H9 (cell line): ENCODE results near the gene PXK. TPM values are rescaled to one million over a fixed set of nuclear protein-coding genes. Genes with fewer than 3 reads are reported as not detected.

Experiments used
- DNase-seq: peaks from one replicate; pipeline ENCODE4 v3.0.0-alpha.2; 2017
- H2AFZ ChIP-seq: one replicate; pipeline ENCODE4 v1.6.1; 2013; ENCODE audit warnings: mild to moderate bottlenecking, low read length, control low read depth, moderate library complexity
- H2AK5ac ChIP-seq: 2 replicates; pipeline ENCODE4 v1.6.1; 2013; ENCODE audit warnings: low read length, control low read depth, mixed read lengths; ENCODE audit not compliant: insufficient read length
- H2BK120ac ChIP-seq: one replicate; pipeline ENCODE4 v1.6.1; 2013; ENCODE audit warnings: low read depth, mild to moderate bottlenecking, low read length, control low read depth, inconsistent platforms; ENCODE audit not compliant: poor library complexity, severe bottlenecking
- H2BK12ac ChIP-seq: 2 replicates; pipeline ENCODE4 v1.6.1; 2013; ENCODE audit warnings: low read length, control low read depth, mixed read lengths, low read depth; ENCODE audit not compliant: insufficient read length
- H2BK15ac ChIP-seq: 2 replicates; pipeline ENCODE4 v1.6.1; 2013; ENCODE audit warnings: low read depth, low read length, control low read depth
- H2BK20ac ChIP-seq: one replicate; pipeline ENCODE4 v1.6.1; 2013; ENCODE audit warnings: low read depth, mild to moderate bottlenecking, low read length, control low read depth, inconsistent platforms; ENCODE audit not compliant: poor library complexity, severe bottlenecking
- H2BK5ac ChIP-seq: 2 replicates; pipeline ENCODE4 v1.6.1; 2013; ENCODE audit warnings: low read length, control low read depth, mixed read lengths; ENCODE audit not compliant: insufficient read length
- H3K14ac ChIP-seq: 2 replicates; pipeline ENCODE4 v1.6.1; 2013; ENCODE audit warnings: low read length, control low read depth; ENCODE audit not compliant: insufficient read depth
- H3K18ac ChIP-seq: 2 replicates; pipeline ENCODE4 v1.6.1; 2013; ENCODE audit warnings: low read depth, mild to moderate bottlenecking, mixed read lengths, low read length, control low read depth; ENCODE audit not compliant: insufficient read length
- H3K23ac ChIP-seq: 2 replicates; pipeline ENCODE4 v1.6.1; 2013; ENCODE audit warnings: low read length, control low read depth, mixed read lengths, low read depth; ENCODE audit not compliant: insufficient read length
- H3K23me2 ChIP-seq: 2 replicates; pipeline ENCODE4 v1.6.1; 2013; ENCODE audit warnings: low read depth, mild to moderate bottlenecking, mixed read lengths, low read length, control low read depth; ENCODE audit not compliant: insufficient read length, poor library complexity, severe bottlenecking
- H3K27ac ChIP-seq: 2 replicates; pipeline ENCODE4 v1.5.1; 2013; ENCODE audit warnings: low read length, control low read depth, mixed read lengths, low read depth; ENCODE audit not compliant: insufficient read length
- H3K27me3 ChIP-seq: 2 replicates; pipeline ENCODE4 v1.6.1; 2013; ENCODE audit warnings: low read length, control low read depth, inconsistent platforms; ENCODE audit not compliant: insufficient read depth
- H3K4ac ChIP-seq: 2 replicates; pipeline ENCODE4 v1.6.1; 2013; ENCODE audit warnings: low read depth, mild to moderate bottlenecking, control low read depth, inconsistent platforms, low read length, moderate library complexity
- H3K4me1 ChIP-seq: 2 replicates; pipeline ENCODE4 v1.6.1; 2013; ENCODE audit warnings: low read length, control low read depth, inconsistent platforms; ENCODE audit not compliant: insufficient read depth
- H3K4me2 ChIP-seq: 2 replicates; pipeline ENCODE4 v1.6.1; 2013; ENCODE audit warnings: low read length, control low read depth, mixed read lengths; ENCODE audit not compliant: insufficient read length, insufficient read depth
- H3K56ac ChIP-seq: 2 replicates; pipeline ENCODE4 v1.6.1; 2013; ENCODE audit warnings: low read depth, mild to moderate bottlenecking, mixed read lengths, low read length, control low read depth; ENCODE audit not compliant: insufficient read length
- H3K79me1 ChIP-seq: 2 replicates; pipeline ENCODE4 v1.6.1; 2013; ENCODE audit warnings: low read depth, mild to moderate bottlenecking, moderate library complexity, low read length, control low read depth, inconsistent platforms; ENCODE audit not compliant: insufficient read depth, poor library complexity, severe bottlenecking
- H3K79me2 ChIP-seq: 2 replicates; pipeline ENCODE4 v1.6.1; 2013; ENCODE audit warnings: low read length, control low read depth, inconsistent platforms; ENCODE audit not compliant: insufficient read depth
- H3K9ac ChIP-seq: 2 replicates; pipeline ENCODE4 v1.6.1; 2013; ENCODE audit warnings: low read length, control low read depth, mixed read lengths; ENCODE audit not compliant: insufficient read length; ENCODE audit errors: extremely low read depth
- H3K9me3 ChIP-seq: one replicate; pipeline ENCODE4 v1.6.1; 2013; ENCODE audit warnings: low read depth, low read length, inconsistent platforms; ENCODE audit not compliant: control insufficient read depth
- H3T11ph ChIP-seq: one replicate; pipeline ENCODE4 v1.6.1; 2013; ENCODE audit warnings: mild to moderate bottlenecking, low read length, control low read depth, inconsistent platforms
- H4K20me1 ChIP-seq: one replicate; pipeline ENCODE4 v1.6.1; 2013; ENCODE audit not compliant: control insufficient read depth, insufficient read length, insufficient read depth
- H4K5ac ChIP-seq: 2 replicates; pipeline ENCODE4 v1.6.1; 2013; ENCODE audit warnings: low read depth, mild to moderate bottlenecking, mixed read lengths, low read length, control low read depth; ENCODE audit not compliant: insufficient read length
- H4K8ac ChIP-seq: replicated peaks from 2 replicates; pipeline ENCODE4 v1.6.1; 2013; ENCODE audit warnings: low read length, control low read depth, mixed read lengths, low read depth; ENCODE audit not compliant: insufficient read length
- H4K91ac ChIP-seq: 2 replicates; pipeline ENCODE4 v1.6.1; 2013; ENCODE audit warnings: low read depth, mild to moderate bottlenecking, moderate library complexity, mixed read lengths, low read length, control low read depth; ENCODE audit not compliant: insufficient read length
- H3K27ac Mint-ChIP-seq, 3 experiments: 2 replicates in 2 of 3; 3 replicates in 1 of 3; pipeline ENCODE4 v1.8.0; 2020 to 2021; ENCODE audit warnings: mixed read lengths in 3 of 3, mild to moderate bottlenecking in 1 of 3, moderate library complexity in 1 of 3
- H3K27me3 Mint-ChIP-seq: 2 replicates; pipeline ENCODE4 v1.8.0; 2021; ENCODE audit warnings: low read depth, mild to moderate bottlenecking, moderate library complexity, mixed read lengths
- H3K36me3 Mint-ChIP-seq, 3 experiments: 2 replicates in 2 of 3; 3 replicates in 1 of 3; pipeline ENCODE4 v1.8.0; 2020 to 2021; ENCODE audit warnings: low read depth in 3 of 3, mixed read lengths in 3 of 3; ENCODE audit not compliant: insufficient read depth in 1 of 3
- H3K4me1 Mint-ChIP-seq, 2 experiments: 2 replicates each; pipeline ENCODE4 v1.8.0; 2020; ENCODE audit warnings: mixed read lengths in 2 of 2
- H3K4me3 Mint-ChIP-seq, 2 experiments: 2 replicates in 1 of 2; 3 replicates in 1 of 2; pipeline ENCODE4 v1.8.0; 2020 to 2021; ENCODE audit warnings: mild to moderate bottlenecking in 2 of 2, mixed read lengths in 2 of 2, moderate library complexity in 1 of 2
- H3K9me3 Mint-ChIP-seq, 2 experiments: 2 replicates in 1 of 2; 3 replicates in 1 of 2; pipeline ENCODE4 v1.8.0; 2020; ENCODE audit warnings: mild to moderate bottlenecking in 2 of 2, mixed read lengths in 2 of 2, moderate library complexity in 1 of 2
- WGBS: extraction: QIAGEN DNeasy Blood & Tissue Kit; methylation state at CpG from one replicate; pipeline ENCODE4 v1.1.7; 2013; ENCODE audit warnings: missing lambda C conversion rate, low lambda C conversion rate, mixed read lengths; ENCODE audit not compliant: insufficient read length; ENCODE audit errors: extremely low coverage; 5-methylcytosine and 5-hydroxymethylcytosine counted together
- total RNA-seq: library from RNA; stranded (reverse); gene quantifications from 2 replicates; pipeline ENCODE4 v1.2.1, GENCODE V29; 2021
- TF ChIP-seq, protein P1 (sequence below): fragments of 200-600 bp; sonication (generic); conservative IDR thresholded peaks from 3 replicates; pipeline ENCODE4 v1.8.0; 2021; ENCODE audit warnings: antibody characterized with exemption, mild to moderate bottlenecking

PXK gene
- total RNA-seq, 1 experiment from 2014 or later = 3.3 TPM

DNA sequence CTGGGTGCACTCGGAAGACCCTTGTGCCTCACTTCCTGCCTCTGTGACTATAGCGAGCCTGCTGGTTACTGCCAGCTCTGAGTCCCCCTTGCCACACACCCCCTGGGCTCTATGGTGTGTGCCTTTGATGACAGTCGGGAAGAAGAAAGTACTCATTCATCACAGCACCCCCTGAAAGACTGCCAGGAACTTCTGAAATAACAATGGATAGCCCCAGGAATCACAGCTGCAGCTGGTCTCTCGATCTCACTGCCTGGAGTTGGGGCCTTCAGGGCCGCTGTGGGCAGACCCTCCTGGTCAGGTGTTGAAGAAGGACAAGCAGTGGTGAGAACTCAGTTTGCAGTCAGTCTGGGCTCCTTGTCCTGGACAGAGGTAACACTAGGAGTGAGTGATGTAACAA is 36.4 kb upstream of the PXK start:
- Mint-ChIP-seq H3K27ac (no peak overlapping the region; a peak in 1 of 7 replicates), H3K4me1 (peaks cover 10 to 11% of the 10 kb centered on the region in 2 experiments), H3K9me3 (peaks cover 5 to 12% of the 10 kb centered on the region in 2 experiments; a peak in 4 of 5 replicates), H3K27me3 (peaks cover 3% of the 10 kb centered on the region), H3K36me3 (peaks cover 3 to 10% (median 5%) of the 10 kb centered on the region in 3 experiments; a peak in 4 of 7 replicates), H3K4me3 (no peak overlapping the region)
- Histone ChIP-seq H3K18ac (no peak overlapping the region), H4K91ac (no peak overlapping the region), H2BK12ac (no peak overlapping the region), H3K9me3 (no peaks in the 10 kb centered on the region), H2BK120ac (no peak overlapping the region), H4K5ac (no peak overlapping the region), H4K20me1 (no peaks in the 10 kb centered on the region), H3K79me2 (no peaks in the 10 kb centered on the region), H3K4ac (no peak overlapping the region), H3K4me2 (no peak overlapping the region), H3K27ac (no peak overlapping the region), H3K14ac (no peak overlapping the region; the same call in 1 of the 2 replicates), H3K27me3 (no peaks in the 10 kb centered on the region), H3K9ac (no peak overlapping the region), H4K8ac (no peak overlapping the region), H3K56ac (no peak overlapping the region), H2AK5ac (no peak overlapping the region), H2BK20ac (no peak overlapping the region), H3T11ph (no peak overlapping the region), H3K23ac (no peak overlapping the region), H3K4me1 (no peaks in the 10 kb centered on the region), H3K23me2 (no peaks in the 10 kb centered on the region), H2AFZ (no peak overlapping the region), H2BK15ac (no peak overlapping the region), H3K79me1 (no peaks in the 10 kb centered on the region), H2BK5ac (no peak overlapping the region)
- TF ChIP-seq, protein P1, sequence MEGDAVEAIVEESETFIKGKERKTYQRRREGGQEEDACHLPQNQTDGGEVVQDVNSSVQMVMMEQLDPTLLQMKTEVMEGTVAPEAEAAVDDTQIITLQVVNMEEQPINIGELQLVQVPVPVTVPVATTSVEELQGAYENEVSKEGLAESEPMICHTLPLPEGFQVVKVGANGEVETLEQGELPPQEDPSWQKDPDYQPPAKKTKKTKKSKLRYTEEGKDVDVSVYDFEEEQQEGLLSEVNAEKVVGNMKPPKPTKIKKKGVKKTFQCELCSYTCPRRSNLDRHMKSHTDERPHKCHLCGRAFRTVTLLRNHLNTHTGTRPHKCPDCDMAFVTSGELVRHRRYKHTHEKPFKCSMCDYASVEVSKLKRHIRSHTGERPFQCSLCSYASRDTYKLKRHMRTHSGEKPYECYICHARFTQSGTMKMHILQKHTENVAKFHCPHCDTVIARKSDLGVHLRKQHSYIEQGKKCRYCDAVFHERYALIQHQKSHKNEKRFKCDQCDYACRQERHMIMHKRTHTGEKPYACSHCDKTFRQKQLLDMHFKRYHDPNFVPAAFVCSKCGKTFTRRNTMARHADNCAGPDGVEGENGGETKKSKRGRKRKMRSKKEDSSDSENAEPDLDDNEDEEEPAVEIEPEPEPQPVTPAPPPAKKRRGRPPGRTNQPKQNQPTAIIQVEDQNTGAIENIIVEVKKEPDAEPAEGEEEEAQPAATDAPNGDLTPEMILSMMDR = no peak
- WGBS = no CpG with 5 or more reads among the region's 5 CpGs
- DNase-seq = no peak
